Nucleus accumbens (tissue), 56 donors: ENCODE data around the gene FBRS.
"Not testable (repeated sequence)": the region's sequence is repeated elsewhere in the genome, so short reads cannot be mapped to it uniquely, and the experiment has no call there.

ENCODE experiments used
- DNase-seq, 56 donors: peaks; one replicate each; lab custom pipeline; 2025; lab: John Stamatoyannopoulos, UW

The FBRS gene

GRCh38 chr16:30697264-30698138 is 39.3 kb downstream of the FBRS start:
- DNase-seq, result peak in 19 of 56 donors; percentile 92 to 99 (median 98)

- DNase-seq, result peak; percentile 42 to 99 (median 94)
Measured at GRCh38 chr16:30698139-30698815, 40.0 kb downstream of the FBRS start.

- peak in 55 of 56 donors; percentile 32 to 90 (median 74) for DNase-seq
Measured at GRCh38 chr16:30698816-30699614, 40.8 kb downstream of the FBRS start, which contains the start of gene SRCAP. SRCAP (plus strand) TSS chr16:30699171; CDS start chr16:30700825, 1,654 bp downstream.

GRCh38 chr16:30699615-30700099 is 41.4 kb downstream of the FBRS start:
- no peak for DNase-seq

- DNase-seq, result peak in 3 of 56 donors; percentile 8 to 23 (median 16)
Measured at GRCh38 chr16:30700491-30700890, 42.3 kb downstream of the FBRS start.

GRCh38 chr16:30700971-30701370 is 42.7 kb downstream of the FBRS start:
- no peak for DNase-seq

GRCh38 chr16:30703071-30703470 is 44.8 kb downstream of the FBRS start:
- DNase-seq, result not testable (repeated sequence)

- no peak for DNase-seq
Measured at GRCh38 chr16:30703971-30704370, 45.7 kb downstream of the FBRS start.

GRCh38 chr16:30706046-30706445 is 47.8 kb downstream of the FBRS start:
- no peak for DNase-seq

- no peak for DNase-seq
Measured at GRCh38 chr16:30710971-30711370, 52.7 kb downstream of the FBRS start.

GRCh38 chr16:30711712-30712111 is 53.5 kb downstream of the FBRS start:
- no peak for DNase-seq

- DNase-seq, result no peak
Measured at GRCh38 chr16:30715750-30716445, 57.7 kb downstream of the FBRS start.

GRCh38 chr16:30720086-30720485 is 61.9 kb downstream of the FBRS start:
- no peak for DNase-seq
